GM10266 (cell line): ENCODE measurements around the gene ACD.

Experiments
- DNase-seq: peaks from one replicate; pipeline ENCODE4 v3.0.0; 2012; ENCODE audit errors: extremely low spot score
- TF ChIP-seq, protein P1 (sequence below): IDR thresholded peaks from 2 replicates; pipeline ENCODE4 v1.5.1; 2012; ENCODE audit warnings: mild to moderate bottlenecking, low read depth; ENCODE audit not compliant: control insufficient read depth, insufficient read depth; ENCODE audit errors: missing control alignments

The ACD gene

DNA sequence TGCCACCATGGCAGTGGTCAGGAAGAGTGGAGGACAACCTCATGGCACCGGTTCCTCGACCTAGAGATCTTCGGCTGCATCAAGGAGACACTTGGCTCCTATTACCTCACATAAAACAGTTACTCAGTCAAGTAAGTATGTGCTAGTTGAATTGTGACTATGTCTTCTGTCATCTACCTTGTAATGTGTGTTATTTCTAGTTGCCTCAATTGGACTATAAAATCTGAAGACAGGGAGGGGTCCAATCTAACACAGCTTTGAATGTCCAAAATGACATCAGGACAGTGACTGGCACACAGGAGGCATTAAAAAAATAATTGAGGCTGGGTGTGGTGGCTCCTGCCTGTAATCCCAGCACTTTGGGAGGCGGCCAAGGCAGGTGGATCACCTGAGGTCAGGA lies 23.7 kb upstream of the ACD start:
- TF ChIP-seq, protein P1, sequence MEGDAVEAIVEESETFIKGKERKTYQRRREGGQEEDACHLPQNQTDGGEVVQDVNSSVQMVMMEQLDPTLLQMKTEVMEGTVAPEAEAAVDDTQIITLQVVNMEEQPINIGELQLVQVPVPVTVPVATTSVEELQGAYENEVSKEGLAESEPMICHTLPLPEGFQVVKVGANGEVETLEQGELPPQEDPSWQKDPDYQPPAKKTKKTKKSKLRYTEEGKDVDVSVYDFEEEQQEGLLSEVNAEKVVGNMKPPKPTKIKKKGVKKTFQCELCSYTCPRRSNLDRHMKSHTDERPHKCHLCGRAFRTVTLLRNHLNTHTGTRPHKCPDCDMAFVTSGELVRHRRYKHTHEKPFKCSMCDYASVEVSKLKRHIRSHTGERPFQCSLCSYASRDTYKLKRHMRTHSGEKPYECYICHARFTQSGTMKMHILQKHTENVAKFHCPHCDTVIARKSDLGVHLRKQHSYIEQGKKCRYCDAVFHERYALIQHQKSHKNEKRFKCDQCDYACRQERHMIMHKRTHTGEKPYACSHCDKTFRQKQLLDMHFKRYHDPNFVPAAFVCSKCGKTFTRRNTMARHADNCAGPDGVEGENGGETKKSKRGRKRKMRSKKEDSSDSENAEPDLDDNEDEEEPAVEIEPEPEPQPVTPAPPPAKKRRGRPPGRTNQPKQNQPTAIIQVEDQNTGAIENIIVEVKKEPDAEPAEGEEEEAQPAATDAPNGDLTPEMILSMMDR, result no peak
- no peak for DNase-seq

DNA sequence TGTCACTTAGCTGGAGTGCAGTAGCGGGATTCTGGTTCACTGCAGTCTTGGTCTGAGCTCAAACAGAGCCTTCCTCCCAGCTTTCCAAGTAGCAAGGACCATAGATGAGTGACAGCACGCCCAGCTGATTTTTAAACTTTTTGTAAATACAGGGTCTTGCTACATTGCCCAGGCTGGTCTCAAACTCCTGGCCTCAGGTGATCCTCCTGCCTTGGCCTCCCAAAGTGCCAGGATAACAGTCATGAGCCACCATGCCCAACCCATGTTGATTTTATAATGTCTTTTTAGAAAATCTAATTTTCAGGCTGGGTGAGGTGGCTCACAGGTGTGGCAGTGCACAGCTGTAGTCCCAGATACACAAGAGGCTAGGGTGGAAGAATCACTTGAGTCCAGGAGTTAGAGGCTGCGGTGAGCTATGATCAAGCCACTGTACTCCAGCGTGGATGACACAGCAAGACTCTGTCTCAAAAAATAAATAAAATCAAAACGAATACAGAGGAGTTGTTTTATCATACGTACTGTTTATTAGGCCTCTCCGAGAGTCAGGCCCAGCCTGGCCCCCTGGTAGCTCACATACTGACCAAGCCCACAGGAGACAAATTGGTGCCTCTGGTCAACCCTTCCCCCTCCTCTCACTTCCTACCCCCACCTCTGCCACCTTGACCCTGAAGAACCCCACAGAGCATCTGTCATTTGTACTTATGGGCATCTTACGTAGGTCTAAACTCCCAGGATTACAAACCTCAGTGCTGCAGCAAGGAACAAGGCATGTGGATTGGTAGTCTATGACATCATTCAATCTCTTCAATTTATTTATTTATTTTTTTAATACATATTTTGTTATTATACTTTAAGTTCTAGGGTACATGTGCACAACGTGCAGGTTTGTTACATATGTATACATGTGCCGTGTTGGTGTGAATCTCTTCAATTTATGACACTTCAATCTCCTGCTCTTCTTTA lies 20.2 kb upstream of the ACD start:
- TF ChIP-seq, protein P1, result no peak
- no peak for DNase-seq

DNA sequence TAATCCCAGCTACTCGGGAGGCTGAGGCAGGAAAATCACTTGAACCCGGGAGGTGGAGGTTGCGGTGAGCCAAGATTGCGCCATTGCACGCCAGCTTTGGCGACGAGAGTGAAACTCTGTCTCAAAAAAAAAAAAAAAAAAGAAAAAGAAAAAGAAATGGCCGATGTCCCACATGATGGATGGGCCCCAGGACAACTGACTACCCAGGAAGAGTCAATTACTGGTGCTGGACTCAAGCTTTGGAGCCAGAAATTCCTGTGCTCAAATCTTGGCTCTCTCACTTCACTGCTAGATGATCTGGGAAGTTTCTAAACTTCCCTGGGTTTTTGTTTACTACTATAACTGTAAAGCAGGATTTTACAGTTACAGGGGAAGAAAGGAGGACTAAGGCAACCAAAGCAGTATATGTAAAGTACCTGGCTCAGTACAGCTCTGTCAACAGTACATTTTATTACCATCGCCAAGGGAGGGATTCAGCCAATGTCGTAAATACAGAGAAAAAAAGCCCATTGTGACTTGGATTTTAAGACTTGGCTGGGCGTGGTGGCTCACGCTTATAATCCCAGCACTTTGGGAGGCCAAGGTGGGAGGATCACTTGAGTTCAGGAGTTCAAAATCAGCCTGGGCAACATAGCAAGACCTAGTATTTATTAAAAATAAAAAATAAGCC lies 18.4 kb upstream of the ACD start:
- TF ChIP-seq, protein P1, result no peak
- DNase-seq, result no peak

DNA sequence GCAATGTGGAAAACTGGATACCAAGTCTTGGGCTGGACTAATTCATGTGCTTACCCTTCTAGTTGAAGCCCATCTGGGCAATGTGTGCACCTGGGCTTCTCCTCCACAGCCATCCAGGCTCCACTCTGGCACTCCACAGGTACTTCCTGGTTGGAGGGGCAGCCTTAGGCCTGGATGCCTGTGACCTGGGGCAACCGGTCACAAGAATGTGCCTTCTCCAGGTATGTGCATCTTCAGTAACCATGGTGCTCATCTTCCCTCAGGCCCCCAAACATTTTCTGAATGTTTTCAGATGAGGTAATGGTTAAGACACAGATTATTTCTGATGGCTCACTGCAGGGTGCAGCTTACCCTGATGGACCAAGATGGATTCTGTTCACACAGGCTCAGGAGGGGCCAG lies 17.7 kb upstream of the ACD start:
- TF ChIP-seq, protein P1, result no peak
- DNase-seq, result no peak

DNA sequence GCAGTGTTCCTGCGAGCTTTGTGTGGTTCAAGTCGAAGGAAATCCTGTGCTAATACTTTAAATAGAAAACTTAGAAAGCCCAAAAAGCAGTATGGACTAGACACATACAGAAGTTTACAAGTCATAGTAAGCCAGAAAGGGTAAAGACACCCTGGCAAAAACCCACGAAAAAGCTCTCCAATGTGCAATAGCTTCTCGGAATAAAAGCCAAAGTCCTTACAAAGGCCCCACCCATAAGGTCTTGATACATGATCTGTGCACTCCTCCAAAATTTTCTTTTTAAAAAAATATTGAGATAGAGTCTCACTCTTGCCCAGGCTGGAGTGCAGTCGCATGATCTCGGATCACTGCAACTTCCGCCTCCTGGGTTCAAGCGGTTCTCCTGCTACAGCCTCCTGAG lies 16.9 kb upstream of the ACD start:
- no peak for DNase-seq
- TF ChIP-seq, protein P1, result no peak

DNA sequence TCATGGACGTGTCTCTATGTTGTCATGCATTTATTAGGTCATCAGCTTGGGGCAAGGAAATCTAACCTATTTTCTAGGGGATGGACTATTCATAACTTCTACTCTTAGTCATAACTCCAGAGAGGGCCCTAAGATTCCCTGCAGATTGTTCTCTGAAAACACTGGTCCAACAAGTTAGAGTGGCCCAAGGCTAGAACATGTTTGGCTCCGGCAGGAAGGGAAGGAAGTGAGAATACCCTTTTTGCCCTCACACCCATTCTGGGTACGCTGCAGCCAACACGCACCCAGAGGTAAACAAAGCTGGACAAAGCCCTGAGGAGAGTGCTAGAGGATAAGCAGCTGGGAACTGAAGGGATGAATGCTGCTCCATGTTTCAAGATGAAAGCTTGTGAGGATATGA lies 16.5 kb upstream of the ACD start:
- TF ChIP-seq, protein P1, result no peak
- DNase-seq, result no peak

DNA sequence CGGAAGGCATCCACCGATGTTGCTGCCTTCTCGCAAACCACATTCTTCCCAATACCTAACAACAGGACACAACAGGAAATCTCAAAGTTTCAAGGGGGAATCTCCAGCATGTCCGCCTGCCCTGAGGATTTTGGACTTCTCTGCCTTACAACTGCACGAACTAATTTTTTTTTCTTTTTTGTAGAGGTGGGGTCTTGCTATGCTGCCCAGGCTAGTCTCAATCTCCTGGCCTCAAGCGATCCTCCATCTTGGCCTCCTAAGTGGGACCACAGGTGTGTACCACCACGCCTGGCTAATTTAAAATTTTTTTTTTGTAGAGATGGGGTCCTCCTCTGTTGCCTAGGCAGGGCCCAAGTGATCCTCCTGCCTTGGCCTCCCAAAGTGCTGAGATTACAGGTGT lies 15.9 kb upstream of the ACD start:
- DNase-seq, result no peak
- TF ChIP-seq, protein P1, result no peak
